ENCODE data around the gene FAM3B. TPM values are rescaled to one million over a fixed set of nuclear protein-coding genes. Genes with fewer than 3 reads are reported as not detected.

Gene FAM3B, protein sequence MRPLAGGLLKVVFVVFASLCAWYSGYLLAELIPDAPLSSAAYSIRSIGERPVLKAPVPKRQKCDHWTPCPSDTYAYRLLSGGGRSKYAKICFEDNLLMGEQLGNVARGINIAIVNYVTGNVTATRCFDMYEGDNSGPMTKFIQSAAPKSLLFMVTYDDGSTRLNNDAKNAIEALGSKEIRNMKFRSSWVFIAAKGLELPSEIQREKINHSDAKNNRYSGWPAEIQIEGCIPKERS
- 0.12 and 0.28 TPM in 2 replicates for polyA plus RNA-seq (2013)

GRCh38 chr21:41316200-41317062, at the start of gene FAM3B:
TSS of gene FAM3B (plus strand) at chr21:41316801. CDS start at chr21:41316880, 79 bp downstream.
- DNase-seq, result peak; percentile 21 to 22

GRCh38 chr21:41267346-41267745, 49.3 kb upstream of the FAM3B start:
- no CpG with 5 or more reads among the region's 2 CpGs for WGBS (ENCODE audit: extremely low coverage, insufficient coverage, insufficient read length)
- Histone ChIP-seq H2BK5ac (ENCODE audit: low read depth, low read length, poor library complexity) (no peak overlapping the region), H4K12ac (ENCODE audit: low read depth, low read length) (no peak overlapping the region), H2BK120ac (ENCODE audit: insufficient read depth, low read length, poor library complexity) (no peak overlapping the region), H4K8ac (ENCODE audit: low read depth, low read length) (no peak overlapping the region), H3K14ac (ENCODE audit: low read length) (no peak overlapping the region), H3K9me3 (ENCODE audit: insufficient read depth, low read depth, low read length) (no peaks in the 10 kb centered on the region), H4K91ac (ENCODE audit: low read depth, low read length) (no peak overlapping the region), H3K4me3 (ENCODE audit: low read depth, low read length) (no peak overlapping the region), H2AK5ac (ENCODE audit: low read length) (no peak overlapping the region), H3K9ac (ENCODE audit: low read length) (no peak overlapping the region), H3K36me3 (ENCODE audit: control insufficient read depth in 1 of 2, insufficient read depth in 2 of 2, low read length in 2 of 2) (no peaks in the 10 kb centered on the region), H3K18ac (ENCODE audit: low read length) (no peak overlapping the region), H3K4me2 (ENCODE audit: low read length) (no peak overlapping the region), H3K27ac (ENCODE audit: low read depth, low read length) (no peak overlapping the region), H2BK12ac (ENCODE audit: low read length) (no peak overlapping the region), H3K4ac (ENCODE audit: low read depth, low read length) (no peak overlapping the region), H3K23ac (ENCODE audit: low read length) (no peak overlapping the region), H3K4me1 (ENCODE audit: control insufficient read depth in 1 of 2, insufficient read depth in 2 of 2, low read length in 2 of 2) (no peaks in the 10 kb centered on the region), H3K79me1 (ENCODE audit: low read length) (no peaks in the 10 kb centered on the region), H3K27me3 (ENCODE audit: insufficient read depth, low read length) (no peaks in the 10 kb centered on the region), H2AFZ (ENCODE audit: insufficient read depth, low read length, poor library complexity) (no peak overlapping the region), H3K79me2 (ENCODE audit: control insufficient read depth, insufficient read depth, low read length, poor library complexity) (no peaks in the 10 kb centered on the region)
- no peak for DNase-seq

More at GRCh38 chr21:41316200-41317062, at the start of gene FAM3B:
- Histone ChIP-seq H3K9ac (ENCODE audit: low read length) (no peak within 1 kb of the TSS), H2AFZ (ENCODE audit: insufficient read depth, low read length, poor library complexity) (peak within 1 kb of the TSS; percentile 30), H3K4ac (ENCODE audit: low read depth, low read length) (no peak within 1 kb of the TSS), H3K18ac (ENCODE audit: low read length) (no peak within 1 kb of the TSS), H2BK120ac (ENCODE audit: insufficient read depth, low read length, poor library complexity) (no peak within 1 kb of the TSS), H2AK5ac (ENCODE audit: low read length) (no peak within 1 kb of the TSS), H4K8ac (ENCODE audit: low read depth, low read length) (no peak within 1 kb of the TSS), H2BK12ac (ENCODE audit: low read length) (no peak within 1 kb of the TSS), H4K12ac (ENCODE audit: low read depth, low read length) (peak within 1 kb of the TSS; percentile 51), H3K4me1 (ENCODE audit: control insufficient read depth in 1 of 2, insufficient read depth in 2 of 2, low read length in 2 of 2) (peaks cover 4 to 10% of the 10 kb centered on the region in 2 experiments), H3K9me3 (ENCODE audit: insufficient read depth, low read depth, low read length) (peaks cover 2% of the 10 kb centered on the region), H3K79me2 (ENCODE audit: control insufficient read depth, insufficient read depth, low read length, poor library complexity) (no peaks in the 10 kb centered on the region), H3K79me1 (ENCODE audit: low read length) (no peaks in the 10 kb centered on the region), H3K27ac (ENCODE audit: low read depth, low read length) (no peak within 1 kb of the TSS), H2BK5ac (ENCODE audit: low read depth, low read length, poor library complexity) (no peak within 1 kb of the TSS), H3K23ac (ENCODE audit: low read length) (no peak within 1 kb of the TSS), H3K36me3 (ENCODE audit: control insufficient read depth in 1 of 2, insufficient read depth in 2 of 2, low read length in 2 of 2) (no peaks in the 10 kb centered on the region), H4K91ac (ENCODE audit: low read depth, low read length) (no peak within 1 kb of the TSS), H3K4me2 (ENCODE audit: low read length) (peak within 1 kb of the TSS; percentile 85), H3K14ac (ENCODE audit: low read length) (no peak within 1 kb of the TSS), H3K27me3 (ENCODE audit: insufficient read depth, low read length) (peaks cover 22% of the 10 kb centered on the region), H3K4me3 (ENCODE audit: low read depth, low read length) (no peak within 1 kb of the TSS)
- no CpG with 5 or more reads among the region's 55 CpGs for WGBS (ENCODE audit: extremely low coverage, insufficient coverage, insufficient read length)

GRCh38 chr21:41269535-41269934, 47.1 kb upstream of the FAM3B start:
- Histone ChIP-seq H3K23ac (ENCODE audit: low read length) (no peak overlapping the region), H2AK5ac (ENCODE audit: low read length) (no peak overlapping the region), H4K8ac (ENCODE audit: low read depth, low read length) (no peak overlapping the region), H3K9me3 (ENCODE audit: insufficient read depth, low read depth, low read length) (no peaks in the 10 kb centered on the region), H3K14ac (ENCODE audit: low read length) (no peak overlapping the region), H2AFZ (ENCODE audit: insufficient read depth, low read length, poor library complexity) (no peak overlapping the region), H3K27me3 (ENCODE audit: insufficient read depth, low read length) (no peaks in the 10 kb centered on the region), H4K12ac (ENCODE audit: low read depth, low read length) (no peak overlapping the region), H2BK120ac (ENCODE audit: insufficient read depth, low read length, poor library complexity) (no peak overlapping the region), H3K4me1 (ENCODE audit: control insufficient read depth in 1 of 2, insufficient read depth in 2 of 2, low read length in 2 of 2) (no peaks in the 10 kb centered on the region), H2BK5ac (ENCODE audit: low read depth, low read length, poor library complexity) (no peak overlapping the region), H4K91ac (ENCODE audit: low read depth, low read length) (no peak overlapping the region), H3K9ac (ENCODE audit: low read length) (no peak overlapping the region), H3K4me2 (ENCODE audit: low read length) (no peak overlapping the region), H3K36me3 (ENCODE audit: control insufficient read depth in 1 of 2, insufficient read depth in 2 of 2, low read length in 2 of 2) (no peaks in the 10 kb centered on the region), H3K27ac (ENCODE audit: low read depth, low read length) (no peak overlapping the region), H3K18ac (ENCODE audit: low read length) (no peak overlapping the region), H3K4me3 (ENCODE audit: low read depth, low read length) (no peak overlapping the region), H2BK12ac (ENCODE audit: low read length) (no peak overlapping the region), H3K79me2 (ENCODE audit: control insufficient read depth, insufficient read depth, low read length, poor library complexity) (no peaks in the 10 kb centered on the region), H3K79me1 (ENCODE audit: low read length) (no peaks in the 10 kb centered on the region), H3K4ac (ENCODE audit: low read depth, low read length) (no peak overlapping the region)
- DNase-seq, result no peak
- WGBS (ENCODE audit: extremely low coverage, insufficient coverage, insufficient read length), result no CpG with 5 or more reads among the region's 1 CpG

- Histone ChIP-seq H3K36me3 (ENCODE audit: control insufficient read depth in 1 of 2, insufficient read depth in 2 of 2, low read length in 2 of 2) (no peaks in the 10 kb centered on the region), H2BK12ac (ENCODE audit: low read length) (no peak overlapping the region), H4K12ac (ENCODE audit: low read depth, low read length) (no peak overlapping the region), H2AK5ac (ENCODE audit: low read length) (no peak overlapping the region), H3K79me2 (ENCODE audit: control insufficient read depth, insufficient read depth, low read length, poor library complexity) (no peaks in the 10 kb centered on the region), H3K27me3 (ENCODE audit: insufficient read depth, low read length) (no peaks in the 10 kb centered on the region), H3K4ac (ENCODE audit: low read depth, low read length) (no peak overlapping the region), H3K9me3 (ENCODE audit: insufficient read depth, low read depth, low read length) (no peaks in the 10 kb centered on the region), H3K18ac (ENCODE audit: low read length) (no peak overlapping the region), H2BK120ac (ENCODE audit: insufficient read depth, low read length, poor library complexity) (no peak overlapping the region), H3K4me1 (ENCODE audit: control insufficient read depth in 1 of 2, insufficient read depth in 2 of 2, low read length in 2 of 2) (no peaks in the 10 kb centered on the region), H2BK5ac (ENCODE audit: low read depth, low read length, poor library complexity) (no peak overlapping the region), H3K14ac (ENCODE audit: low read length) (no peak overlapping the region), H4K91ac (ENCODE audit: low read depth, low read length) (no peak overlapping the region), H3K4me2 (ENCODE audit: low read length) (no peak overlapping the region), H4K8ac (ENCODE audit: low read depth, low read length) (no peak overlapping the region), H3K79me1 (ENCODE audit: low read length) (no peaks in the 10 kb centered on the region), H3K23ac (ENCODE audit: low read length) (no peak overlapping the region), H3K9ac (ENCODE audit: low read length) (no peak overlapping the region), H3K27ac (ENCODE audit: low read depth, low read length) (no peak overlapping the region), H2AFZ (ENCODE audit: insufficient read depth, low read length, poor library complexity) (no peak overlapping the region), H3K4me3 (ENCODE audit: low read depth, low read length) (no peak overlapping the region)
- no CpG with 5 or more reads among the region's 12 CpGs for WGBS (ENCODE audit: extremely low coverage, insufficient coverage, insufficient read length)
- no peak for DNase-seq
Measured at GRCh38 chr21:41277196-41277595, 39.4 kb upstream of the FAM3B start.
